Mucosa of stomach (tissue), 1 donor: ENCODE results near the gene PCED1B.

Experiments used
- H3K27me3 ChIP-seq: one replicate; pipeline ENCODE4 v1.7.0; 2013; ENCODE audit warnings: mild to moderate bottlenecking, low read length; ENCODE audit not compliant: control insufficient read depth, insufficient read depth
- H3K36me3 ChIP-seq: one replicate; pipeline ENCODE4 v1.7.0; 2013; ENCODE audit warnings: low read length; ENCODE audit not compliant: control insufficient read depth, insufficient read depth
- H3K4me1 ChIP-seq: one replicate; pipeline ENCODE4 v1.7.0; 2013; ENCODE audit warnings: mild to moderate bottlenecking, low read length; ENCODE audit not compliant: control insufficient read depth, insufficient read depth
- H3K4me3 ChIP-seq: one replicate; pipeline ENCODE4 v1.7.0; 2013; ENCODE audit warnings: low read length
- H3K9ac ChIP-seq: one replicate; pipeline ENCODE4 v1.7.0; 2013; ENCODE audit warnings: mild to moderate bottlenecking, low read length, moderate library complexity
- H3K9me3 ChIP-seq: one replicate; pipeline ENCODE4 v1.7.0; 2013; ENCODE audit warnings: mild to moderate bottlenecking, low read length, moderate library complexity; ENCODE audit not compliant: control insufficient read depth
- donor health status: Pancreatic carcinoma.

Gene PCED1B

GRCh38 chr12:47244835-47245234 is 165.4 kb downstream of the PCED1B start:
- Histone ChIP-seq H3K36me3 (no peaks in the 10 kb centered on the region), H3K4me1 (peaks cover 14% of the 10 kb centered on the region), H3K4me3 (no peak overlapping the region), H3K9ac (no peak overlapping the region), H3K9me3 (no peaks in the 10 kb centered on the region), H3K27me3 (no peaks in the 10 kb centered on the region)

- Histone ChIP-seq H3K9ac (no peak overlapping the region), H3K27me3 (no peaks in the 10 kb centered on the region), H3K36me3 (no peaks in the 10 kb centered on the region), H3K4me3 (no peak overlapping the region), H3K9me3 (no peaks in the 10 kb centered on the region), H3K4me1 (peaks cover 18% of the 10 kb centered on the region)
Observed at GRCh38 chr12:47245623-47246022, 166.2 kb downstream of the PCED1B start.

DNA sequence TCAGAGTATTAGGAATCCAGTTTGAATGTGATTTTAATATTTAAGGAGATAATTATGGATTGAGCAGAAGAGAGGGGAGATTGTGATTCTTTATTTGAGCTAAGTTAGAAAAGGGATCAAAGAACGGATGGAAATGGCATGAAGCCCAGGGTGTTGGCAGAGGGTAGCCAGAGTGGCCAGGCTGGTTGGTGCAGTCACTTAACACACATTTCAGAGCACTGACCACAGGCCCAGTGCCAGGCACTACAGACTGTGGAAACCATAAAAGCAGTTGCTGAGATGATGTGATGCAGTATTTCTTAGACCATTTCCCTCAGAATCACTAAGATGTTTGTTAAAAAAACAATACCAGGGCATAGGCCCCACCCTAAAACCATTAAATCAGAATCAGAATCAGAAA is 168.0 kb downstream of the PCED1B start:
- H3K4me3 ChIP-seq: no peak overlapping the region
- H3K36me3 ChIP-seq: no peaks in the 10 kb centered on the region
- H3K9me3 ChIP-seq: no peaks in the 10 kb centered on the region

GRCh38 chr12:47249082-47249481 is 169.7 kb downstream of the PCED1B start:
- Histone ChIP-seq H3K9me3 (no peaks in the 10 kb centered on the region), H3K36me3 (no peaks in the 10 kb centered on the region), H3K27me3 (no peaks in the 10 kb centered on the region), H3K4me1 (peaks cover 18% of the 10 kb centered on the region), H3K4me3 (no peak overlapping the region), H3K9ac (no peak overlapping the region)

More for the DNA sequence above, 168.0 kb downstream of the PCED1B start:
- no peak overlapping the region for H3K9ac ChIP-seq
- no peaks in the 10 kb centered on the region for H3K27me3 ChIP-seq
- H3K4me1 ChIP-seq: peaks cover 18% of the 10 kb centered on the region

DNA sequence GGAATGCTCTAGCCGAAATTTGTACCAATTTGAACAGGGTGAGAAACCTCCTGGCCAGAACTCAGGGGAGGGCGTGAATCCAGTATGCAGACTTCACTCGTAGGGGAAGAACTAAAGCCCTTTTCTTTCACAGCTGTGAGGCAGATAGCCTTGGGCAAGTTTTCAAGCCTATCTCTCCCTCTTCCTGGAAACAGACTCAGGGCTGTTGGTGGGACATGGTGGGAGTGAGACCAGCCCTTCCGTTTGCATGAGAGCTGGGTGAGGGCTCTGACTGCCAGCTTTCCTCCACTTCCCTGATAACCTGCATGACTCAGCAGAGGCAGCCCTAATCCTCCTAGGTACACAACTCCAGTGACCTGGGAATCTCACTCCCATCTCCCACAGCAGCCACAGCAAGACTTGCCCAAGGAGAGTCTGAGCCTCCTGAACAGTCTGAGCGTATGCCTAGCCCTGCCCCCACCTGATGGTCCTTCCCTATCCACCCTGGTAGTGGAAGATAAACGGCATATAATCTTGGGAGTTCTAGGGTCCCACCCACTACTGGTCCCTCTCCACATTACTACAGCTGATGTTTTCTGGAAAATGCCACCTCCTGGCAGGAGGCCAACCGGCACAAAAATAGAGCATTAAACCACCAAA is 170.4 kb downstream of the PCED1B start:
- H3K9me3 ChIP-seq: no peaks in the 10 kb centered on the region
- no peaks in the 10 kb centered on the region for H3K27me3 ChIP-seq
- no peaks in the 10 kb centered on the region for H3K36me3 ChIP-seq
- no peak overlapping the region for H3K4me3 ChIP-seq
- peaks cover 18% of the 10 kb centered on the region for H3K4me1 ChIP-seq
- no peak overlapping the region for H3K9ac ChIP-seq

DNA sequence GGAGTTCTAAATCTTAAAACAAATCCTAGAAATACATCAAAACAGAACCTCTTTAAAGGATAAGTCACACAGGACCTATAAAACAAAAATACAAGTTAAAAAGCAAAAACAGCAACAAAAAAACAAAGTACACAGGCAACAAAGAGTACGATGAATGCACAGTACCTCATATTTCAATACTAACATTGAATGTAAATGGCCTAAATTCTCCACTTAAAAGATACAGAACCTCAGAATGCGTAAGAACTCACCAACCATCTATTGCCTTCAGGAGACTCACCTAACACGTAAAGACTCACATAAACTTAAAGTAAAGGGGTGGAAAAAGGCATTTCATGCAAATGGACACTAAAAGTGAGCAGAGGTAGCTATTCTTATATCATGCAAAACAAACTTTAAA is 172.5 kb downstream of the PCED1B start:
- no peaks in the 10 kb centered on the region for H3K27me3 ChIP-seq
- no peak overlapping the region for H3K9ac ChIP-seq
- H3K4me1 ChIP-seq: peaks cover 11% of the 10 kb centered on the region
- H3K36me3 ChIP-seq: no peaks in the 10 kb centered on the region
- no peak overlapping the region for H3K4me3 ChIP-seq
- no peaks in the 10 kb centered on the region for H3K9me3 ChIP-seq

DNA sequence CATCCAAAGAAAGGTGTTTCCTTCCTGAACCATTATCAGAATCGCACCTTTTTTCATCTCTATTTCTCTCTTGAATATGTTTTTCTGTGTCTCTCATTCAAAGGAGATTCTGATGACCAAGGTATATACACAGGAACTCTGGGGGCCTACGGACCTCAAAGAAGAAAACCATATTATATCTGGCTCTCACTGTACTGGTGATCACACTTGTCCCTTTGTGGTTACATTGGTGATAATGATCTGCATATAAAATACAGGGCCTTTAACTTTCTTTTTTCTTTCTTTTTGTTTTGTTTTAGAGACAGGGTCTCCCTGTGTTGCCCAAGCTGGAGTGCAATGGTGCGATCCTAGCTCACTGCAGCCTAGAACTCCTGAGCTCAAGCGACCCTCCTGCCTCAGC is 185.5 kb downstream of the PCED1B start:
- no peaks in the 10 kb centered on the region for H3K36me3 ChIP-seq
- H3K4me3 ChIP-seq: no peak overlapping the region
- no peaks in the 10 kb centered on the region for H3K4me1 ChIP-seq
- no peaks in the 10 kb centered on the region for H3K9me3 ChIP-seq
- no peaks in the 10 kb centered on the region for H3K27me3 ChIP-seq
- no peak overlapping the region for H3K9ac ChIP-seq

GRCh38 chr12:47265391-47265790 is 186.0 kb downstream of the PCED1B start:
- Histone ChIP-seq H3K9me3 (no peaks in the 10 kb centered on the region), H3K27me3 (no peaks in the 10 kb centered on the region), H3K4me1 (no peaks in the 10 kb centered on the region), H3K36me3 (no peaks in the 10 kb centered on the region), H3K9ac (no peak overlapping the region), H3K4me3 (no peak overlapping the region)

GRCh38 chr12:47267571-47267970 is 188.2 kb downstream of the PCED1B start:
- no peaks in the 10 kb centered on the region for H3K36me3 ChIP-seq
- no peak overlapping the region for H3K4me3 ChIP-seq
- H3K4me1 ChIP-seq: no peaks in the 10 kb centered on the region
- H3K9me3 ChIP-seq: no peaks in the 10 kb centered on the region
- no peak overlapping the region for H3K9ac ChIP-seq
- no peaks in the 10 kb centered on the region for H3K27me3 ChIP-seq

DNA sequence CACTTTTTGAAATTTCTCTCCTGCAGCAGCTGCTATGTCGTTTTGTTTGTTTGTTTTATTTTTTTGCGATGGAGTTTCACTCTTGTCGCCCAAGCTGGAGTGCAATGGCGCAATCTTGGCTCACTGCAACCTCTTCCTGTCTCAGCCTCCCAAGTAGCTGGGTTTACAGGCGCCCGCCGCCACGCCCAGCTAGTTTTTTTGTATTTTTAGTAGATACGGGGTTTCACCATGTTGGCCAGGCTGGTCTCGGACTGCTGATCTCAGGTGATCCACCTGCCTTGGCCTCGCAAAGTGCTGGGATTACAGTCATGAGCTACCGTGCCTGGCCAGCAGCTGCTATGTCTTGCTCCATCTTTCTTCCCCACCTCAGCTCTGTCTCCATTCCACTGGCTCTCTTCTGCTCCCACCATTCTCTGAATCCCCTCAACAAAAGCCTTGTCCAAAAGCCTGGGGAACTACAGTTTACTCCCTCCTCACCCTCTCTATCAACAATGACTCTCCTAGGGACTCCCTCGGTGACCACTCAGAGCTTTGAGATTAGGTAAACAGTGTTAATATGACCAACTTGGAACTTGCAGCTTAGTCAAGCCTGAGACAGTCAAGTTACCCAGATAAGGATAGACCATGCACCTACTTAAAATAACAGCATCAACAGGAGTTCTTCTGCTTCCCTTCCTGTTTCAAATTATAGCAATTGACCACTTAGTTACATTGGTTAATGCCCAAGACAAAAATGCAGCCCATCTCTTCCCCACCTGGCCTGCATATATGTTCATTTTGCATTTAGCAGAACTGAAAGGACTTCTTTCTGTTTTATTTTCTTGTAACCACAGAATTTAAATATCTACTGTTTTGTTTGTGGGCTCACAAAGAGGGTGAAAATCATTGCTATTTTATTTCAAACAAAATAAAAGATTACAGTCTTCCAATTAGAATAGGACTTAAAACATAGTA is 189.4 kb downstream of the PCED1B start:
- Histone ChIP-seq H3K4me1 (no peaks in the 10 kb centered on the region), H3K9me3 (no peaks in the 10 kb centered on the region), H3K4me3 (no peak overlapping the region)

GRCh38 chr12:47269916-47270315 is 190.5 kb downstream of the PCED1B start:
- Histone ChIP-seq H3K4me1 (no peaks in the 10 kb centered on the region), H3K36me3 (no peaks in the 10 kb centered on the region), H3K9me3 (no peaks in the 10 kb centered on the region), H3K4me3 (no peak overlapping the region), H3K27me3 (no peaks in the 10 kb centered on the region), H3K9ac (no peak overlapping the region)

More for the DNA sequence above, 189.4 kb downstream of the PCED1B start:
- no peaks in the 10 kb centered on the region for H3K27me3 ChIP-seq
- H3K36me3 ChIP-seq: no peaks in the 10 kb centered on the region
- no peak overlapping the region for H3K9ac ChIP-seq
